ENCODE data around the gene FHOD3. TPM values are rescaled to one million over a fixed set of nuclear protein-coding genes. Genes with fewer than 3 reads are reported as not detected.

FHOD3 gene
- total and polyA plus RNA-seq, 2 experiments from 2014 or later: 2.7 to 8.7 TPM

GRCh38 chr18:36337679-36338402 lies 40.3 kb downstream of the FHOD3 start:
- TF ChIP-seq EZH2 (IDR thresholded peaks at IDR 0.05; ENCODE audit: low read depth, unreplicated experiment) (no peak), EZH2phosphoT487 (IDR thresholded peaks at IDR 0.05; ENCODE audit: unreplicated experiment) (no peak), STAT1 (IDR thresholded peaks at IDR 0.05; ENCODE audit: unreplicated experiment) (no peak), ETS1 (IDR thresholded peaks at IDR 0.05) (no peak), ZNF331 (CRISPR knock-in tag; IDR thresholded peaks at IDR 0.05; ENCODE audit: low read depth) (no peak)
- no peaks in the 10 kb centered on the region for H3K79me2 ChIP-seq (replicated peaks; ENCODE audit: insufficient read depth)
- no peaks in the 10 kb centered on the region for H3K4me1 ChIP-seq (ENCODE audit: insufficient read depth)
- no peak overlapping the region for H3K4me3 ChIP-seq
- H3K36me3 ChIP-seq (ENCODE audit: insufficient read depth): no peaks in the 10 kb centered on the region
- DNase-seq (ENCODE audit: low spot score) (no peak), ATAC-seq (peak; percentile 79)
- H3K27me3 Mint-ChIP-seq (ENCODE audit: insufficient read depth, low read depth, poor library complexity): peaks cover 1% of the 10 kb centered on the region
- H3K27me3 ChIP-seq (ENCODE audit: insufficient read depth): no peaks in the 10 kb centered on the region
- H3K9me2 ChIP-seq (ENCODE audit: insufficient read depth): no peaks in the 10 kb centered on the region; the same call in 1 of the 2 replicates
- no peak overlapping the region for H3K27ac ChIP-seq (ENCODE audit: low read depth)
- no peak overlapping the region for H2AFZ ChIP-seq
- H3K27ac Mint-ChIP-seq: no peak overlapping the region
- peaks cover 14% of the 10 kb centered on the region for H3K4me1 Mint-ChIP-seq
- H4K20me1 ChIP-seq (replicated peaks; ENCODE audit: insufficient read depth): no peaks in the 10 kb centered on the region
- no peak overlapping the region for H3K4me3 Mint-ChIP-seq
- H3K36me3 Mint-ChIP-seq (ENCODE audit: low read depth): peaks cover 6% of the 10 kb centered on the region
- no peak overlapping the region for H3K4me2 ChIP-seq
- H3F3A ChIP-seq (replicated peaks; ENCODE audit: low read depth): no peaks in the 10 kb centered on the region
- peaks cover 11% of the 10 kb centered on the region for H3K9me3 Mint-ChIP-seq

DNA sequence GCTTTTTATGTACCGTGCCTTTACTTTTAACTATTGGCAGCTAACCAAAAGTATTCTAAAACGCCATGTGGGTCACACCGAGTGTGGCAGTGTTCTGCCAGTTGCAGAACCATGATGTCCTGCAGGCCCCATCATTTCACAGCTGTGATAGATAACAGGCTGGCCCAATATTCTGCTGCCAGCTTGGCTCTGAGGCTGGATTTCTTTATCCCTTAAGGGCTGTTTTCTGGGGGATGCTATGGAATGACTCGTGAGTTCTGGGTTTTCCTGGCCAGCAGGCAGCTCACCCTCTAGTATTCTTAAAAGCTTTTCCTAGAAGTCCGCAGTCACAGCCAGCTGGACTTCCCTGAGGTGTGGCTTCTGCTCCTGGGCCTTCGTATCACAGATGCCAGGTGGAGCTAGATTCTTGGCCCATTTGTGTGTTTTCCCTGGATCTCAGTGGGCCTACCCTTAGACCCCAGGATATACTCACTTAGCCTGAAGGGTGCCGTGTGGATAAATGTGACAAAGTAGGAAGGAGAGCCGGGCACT lies 41.0 kb downstream of the FHOD3 start:
- no peak for ATAC-seq
- H3K9me3 Mint-ChIP-seq: peaks cover 11% of the 10 kb centered on the region
- no peak overlapping the region for H2AFZ ChIP-seq
- TF ChIP-seq POLR2AphosphoS5 (IDR thresholded peaks at IDR 0.05; ENCODE audit: low read depth): no peak
- no peak for TF ChIP-seq ETS1 (IDR thresholded peaks at IDR 0.05)
- TF ChIP-seq ZNF114 (CRISPR knock-in tag; IDR thresholded peaks at IDR 0.05): no peak
- TF ChIP-seq JUNB (IDR thresholded peaks at IDR 0.05; ENCODE audit: unreplicated experiment): no peak
- TF ChIP-seq, protein P1, sequence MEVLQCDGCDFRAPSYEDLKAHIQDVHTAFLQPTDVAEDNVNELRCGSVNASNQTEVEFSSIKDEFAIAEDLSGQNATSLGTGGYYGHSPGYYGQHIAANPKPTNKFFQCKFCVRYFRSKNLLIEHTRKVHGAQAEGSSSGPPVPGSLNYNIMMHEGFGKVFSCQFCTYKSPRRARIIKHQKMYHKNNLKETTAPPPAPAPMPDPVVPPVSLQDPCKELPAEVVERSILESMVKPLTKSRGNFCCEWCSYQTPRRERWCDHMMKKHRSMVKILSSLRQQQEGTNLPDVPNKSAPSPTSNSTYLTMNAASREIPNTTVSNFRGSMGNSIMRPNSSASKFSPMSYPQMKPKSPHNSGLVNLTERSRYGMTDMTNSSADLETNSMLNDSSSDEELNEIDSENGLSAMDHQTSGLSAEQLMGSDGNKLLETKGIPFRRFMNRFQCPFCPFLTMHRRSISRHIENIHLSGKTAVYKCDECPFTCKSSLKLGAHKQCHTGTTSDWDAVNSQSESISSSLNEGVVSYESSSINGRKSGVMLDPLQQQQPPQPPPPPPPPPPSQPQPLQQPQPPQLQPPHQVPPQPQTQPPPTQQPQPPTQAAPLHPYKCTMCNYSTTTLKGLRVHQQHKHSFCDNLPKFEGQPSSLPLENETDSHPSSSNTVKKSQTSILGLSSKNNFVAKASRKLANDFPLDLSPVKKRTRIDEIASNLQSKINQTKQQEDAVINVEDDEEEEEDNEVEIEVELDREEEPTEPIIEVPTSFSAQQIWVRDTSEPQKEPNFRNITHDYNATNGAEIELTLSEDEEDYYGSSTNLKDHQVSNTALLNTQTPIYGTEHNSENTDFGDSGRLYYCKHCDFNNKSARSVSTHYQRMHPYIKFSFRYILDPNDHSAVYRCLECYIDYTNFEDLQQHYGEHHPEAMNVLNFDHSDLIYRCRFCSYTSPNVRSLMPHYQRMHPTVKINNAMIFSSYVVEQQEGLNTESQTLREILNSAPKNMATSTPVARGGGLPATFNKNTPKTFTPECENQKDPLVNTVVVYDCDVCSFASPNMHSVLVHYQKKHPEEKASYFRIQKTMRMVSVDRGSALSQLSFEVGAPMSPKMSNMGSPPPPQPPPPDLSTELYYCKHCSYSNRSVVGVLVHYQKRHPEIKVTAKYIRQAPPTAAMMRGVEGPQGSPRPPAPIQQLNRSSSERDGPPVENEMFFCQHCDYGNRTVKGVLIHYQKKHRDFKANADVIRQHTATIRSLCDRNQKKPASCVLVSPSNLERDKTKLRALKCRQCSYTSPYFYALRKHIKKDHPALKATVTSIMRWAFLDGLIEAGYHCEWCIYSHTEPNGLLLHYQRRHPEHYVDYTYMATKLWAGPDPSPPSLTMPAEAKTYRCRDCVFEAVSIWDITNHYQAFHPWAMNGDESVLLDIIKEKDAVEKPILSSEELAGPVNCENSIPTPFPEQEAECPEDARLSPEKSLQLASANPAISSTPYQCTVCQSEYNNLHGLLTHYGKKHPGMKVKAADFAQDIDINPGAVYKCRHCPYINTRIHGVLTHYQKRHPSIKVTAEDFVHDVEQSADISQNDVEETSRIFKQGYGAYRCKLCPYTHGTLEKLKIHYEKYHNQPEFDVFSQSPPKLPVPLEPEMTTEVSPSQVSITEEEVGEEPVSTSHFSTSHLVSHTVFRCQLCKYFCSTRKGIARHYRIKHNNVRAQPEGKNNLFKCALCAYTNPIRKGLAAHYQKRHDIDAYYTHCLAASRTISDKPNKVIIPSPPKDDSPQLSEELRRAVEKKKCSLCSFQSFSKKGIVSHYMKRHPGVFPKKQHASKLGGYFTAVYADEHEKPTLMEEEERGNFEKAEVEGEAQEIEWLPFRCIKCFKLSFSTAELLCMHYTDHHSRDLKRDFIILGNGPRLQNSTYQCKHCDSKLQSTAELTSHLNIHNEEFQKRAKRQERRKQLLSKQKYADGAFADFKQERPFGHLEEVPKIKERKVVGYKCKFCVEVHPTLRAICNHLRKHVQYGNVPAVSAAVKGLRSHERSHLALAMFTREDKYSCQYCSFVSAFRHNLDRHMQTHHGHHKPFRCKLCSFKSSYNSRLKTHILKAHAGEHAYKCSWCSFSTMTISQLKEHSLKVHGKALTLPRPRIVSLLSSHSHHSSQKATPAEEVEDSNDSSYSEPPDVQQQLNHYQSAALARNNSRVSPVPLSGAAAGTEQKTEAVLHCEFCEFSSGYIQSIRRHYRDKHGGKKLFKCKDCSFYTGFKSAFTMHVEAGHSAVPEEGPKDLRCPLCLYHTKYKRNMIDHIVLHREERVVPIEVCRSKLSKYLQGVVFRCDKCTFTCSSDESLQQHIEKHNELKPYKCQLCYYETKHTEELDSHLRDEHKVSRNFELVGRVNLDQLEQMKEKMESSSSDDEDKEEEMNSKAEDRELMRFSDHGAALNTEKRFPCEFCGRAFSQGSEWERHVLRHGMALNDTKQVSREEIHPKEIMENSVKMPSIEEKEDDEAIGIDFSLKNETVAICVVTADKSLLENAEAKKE (CRISPR knock-in tag; IDR thresholded peaks at IDR 0.05): no peak
- no peak for TF ChIP-seq EZH2phosphoT487 (IDR thresholded peaks at IDR 0.05; ENCODE audit: unreplicated experiment)
- TF ChIP-seq CREB1 (CRISPR knock-in tag; IDR thresholded peaks at IDR 0.05; ENCODE audit: low read depth): no peak
- no peak for TF ChIP-seq EZH2 (IDR thresholded peaks at IDR 0.05; ENCODE audit: low read depth, unreplicated experiment)

More for the DNA sequence above, 41.0 kb downstream of the FHOD3 start:
- H4K20me1 ChIP-seq (replicated peaks; ENCODE audit: insufficient read depth): no peaks in the 10 kb centered on the region
- Mint-ChIP-seq H3K4me3 (no peak overlapping the region), H3K36me3 (ENCODE audit: low read depth) (peaks cover 6% of the 10 kb centered on the region), H3K27me3 (ENCODE audit: insufficient read depth, low read depth, poor library complexity) (peaks cover 1% of the 10 kb centered on the region), H3K27ac (no peak overlapping the region), H3K4me1 (peaks cover 14% of the 10 kb centered on the region)
- no peak overlapping the region for H3K4me3 ChIP-seq
- no peaks in the 10 kb centered on the region; the same call in 1 of the 2 replicates for H3K9me2 ChIP-seq (ENCODE audit: insufficient read depth)
- no peaks in the 10 kb centered on the region for H3F3A ChIP-seq (replicated peaks; ENCODE audit: low read depth)
- no peaks in the 10 kb centered on the region for H3K36me3 ChIP-seq (ENCODE audit: insufficient read depth)
- H3K4me2 ChIP-seq: no peak overlapping the region
- no peaks in the 10 kb centered on the region for H3K79me2 ChIP-seq (replicated peaks; ENCODE audit: insufficient read depth)
- H3K4me1 ChIP-seq (ENCODE audit: insufficient read depth): no peaks in the 10 kb centered on the region
- no peak for DNase-seq (ENCODE audit: low spot score)
- H3K27ac ChIP-seq (ENCODE audit: low read depth): no peak overlapping the region
- H3K27me3 ChIP-seq (ENCODE audit: insufficient read depth): no peaks in the 10 kb centered on the region
